Fibroblast of the aortic adventitia (primary cell): ENCODE measurements around the gene MTHFR. TPM values are rescaled to one million over a fixed set of nuclear protein-coding genes. Genes with fewer than 3 reads are reported as not detected.

Source experiments
- DNase-seq: peaks from one replicate; pipeline ENCODE4 v3.0.0-alpha.2; 2010; ENCODE audit warnings: low read depth
- H3K4me3 ChIP-seq: 2 replicates; pipeline ENCODE4 v1.5.1; 2011; ENCODE audit warnings: low read depth, mild to moderate bottlenecking, control low read depth, low read length, moderate library complexity
- CTCF ChIP-seq: IDR thresholded peaks from 2 replicates; pipeline ENCODE4 v1.5.1; 2011; ENCODE audit warnings: mild to moderate bottlenecking, low read length, control low read depth, inconsistent platforms; ENCODE audit not compliant: insufficient read depth
- total RNA-seq: library from RNA; depleted of rRNA; stranded (reverse); fragments of >200 nt; gene quantifications from 2 replicates; pipeline ENCODE4 v1.2.3, GENCODE V29; 2012; ENCODE audit warnings: low replicate concordance

The MTHFR gene
- total RNA-seq, 1 donor, result 42.9 TPM

- no peak for TF ChIP-seq CTCF
- DNase-seq, result no peak
Measured at GRCh38 chr1:11831945-11832725, 26.4 kb upstream of the MTHFR start.

GRCh38 chr1:11828511-11828910, 22.7 kb upstream of the MTHFR start:
- no peak for DNase-seq

More at GRCh38 chr1:11831945-11832725, 26.4 kb upstream of the MTHFR start:
- H3K4me3 ChIP-seq, result no peak overlapping the region

GRCh38 chr1:11826946-11827345, 21.2 kb upstream of the MTHFR start:
- TF ChIP-seq CTCF, result no peak
- H3K4me3 ChIP-seq, result no peak overlapping the region
- no peak for DNase-seq

More at GRCh38 chr1:11828511-11828910, 22.7 kb upstream of the MTHFR start:
- no peak for TF ChIP-seq CTCF
- no peak overlapping the region for H3K4me3 ChIP-seq

GRCh38 chr1:11825131-11825530, 19.4 kb upstream of the MTHFR start:
- H3K4me3 ChIP-seq, result no peak overlapping the region
- TF ChIP-seq CTCF, result no peak
- DNase-seq, result no peak

- DNase-seq, result no peak
- H3K4me3 ChIP-seq, result no peak overlapping the region
- TF ChIP-seq CTCF, result no peak
Measured at GRCh38 chr1:11823366-11824137, 17.8 kb upstream of the MTHFR start.

GRCh38 chr1:11822091-11822490, 16.3 kb upstream of the MTHFR start:
- TF ChIP-seq CTCF, result no peak
- DNase-seq, result no peak
- H3K4me3 ChIP-seq, result no peak overlapping the region
